ENCODE measurements around the gene GABPB2. TPM values are rescaled to one million over a fixed set of nuclear protein-coding genes. Genes with fewer than 3 reads are reported as not detected.

The GABPB2 gene
- total and polyA plus RNA-seq, 2 of the 13 experiments (the other 11 are each of a cell fraction or from before 2014, with no cell fraction given): 0.09 TPM; not detected in 1

- H3K9me3 ChIP-seq (ENCODE audit: low read length): no peaks in the 10 kb centered on the region
Measured at GRCh38 chr1:151043163-151043562, 27.4 kb upstream of the GABPB2 start.

GRCh38 chr1:151047591-151047924, 23.0 kb upstream of the GABPB2 start, which contains the start of gene C1orf56:
C1orf56 (plus strand) TSS chr1:151047751; CDS start chr1:151047848, 97 bp downstream.
- Histone ChIP-seq H3K9me3 (ENCODE audit: low read length) (no peaks in the 10 kb centered on the region), H3K36me3 (replicated peaks in 1 of 2; ENCODE audit: control insufficient read depth in 1 of 2, insufficient read depth in 2 of 2, low read length in 2 of 2) (0 out of 5 replicates have a peak, but pooled peaks cover 0 to 4% of the 10 kb centered on the region in 2 experiments), H3K9ac (ENCODE audit: insufficient read depth, low read depth, low read length) (peak within 1 kb of the TSS; percentile 70), H3K4me3 (replicated peaks in 1 of 3; ENCODE audit: insufficient read depth in 1 of 3, low read depth in 2 of 3, low read length in 3 of 3) (peak within 1 kb of the TSS; percentile 75 to 79 (median 77)), H3K27me3 (ENCODE audit: control insufficient read depth in 1 of 2, insufficient read depth in 2 of 2, low read length in 2 of 2) (no peaks in the 10 kb centered on the region), H3K27ac (ENCODE audit: extremely low read length, insufficient read depth, low read length) (peak within 1 kb of the TSS; percentile 59), H3K4me1 (ENCODE audit: insufficient read depth, low read length) (peaks cover 41% of the 10 kb centered on the region), H3K79me2 (ENCODE audit: insufficient read depth, low read length) (no peaks in the 10 kb centered on the region), H4K20me1 (ENCODE audit: insufficient read depth, low read length) (no peaks in the 10 kb centered on the region), H3K4me2 (ENCODE audit: low read depth, low read length) (peak within 1 kb of the TSS; percentile 91), H2AFZ (ENCODE audit: low read length) (peak within 1 kb of the TSS; percentile 89)
- WGBS (ENCODE audit: low lambda C conversion rate): 0% methylated on average over 3 of the region's 29 CpGs
- intact Hi-C loops (cut with micrococcal nuclease; ENCODE audit: unreplicated experiment): loop anchor here (5.0 kb wide), 1 partner anchor 40 kb away; the partner anchor contains the start of genes MINDY1 and PRUNE1
- no TSS peak for BruUV-seq (replicated peaks)
- peak; percentile 66 for FAIRE-seq
- peak; percentile 43 for DNase-seq (ENCODE audit: low spot score)
- in situ Hi-C loops (cut with HindIII; ENCODE audit: extremely low pct_ligation_motif_present, low pct_unique_long_range_greater_than_20kb): no loop called here
- peak; percentile 89 for ATAC-seq
- POLR2A ChIA-PET: interaction anchor here (1.1 to 4.1 kb wide), 6 partner anchors 11 to 234 kb away, joined by 3 to 23 read pairs (median 13); partner anchors contain the start of genes ANXA9, CDC42SE1, MINDY1 and MLLT11
- CTCF ChIA-PET (ENCODE audit: low intra/inter-chr PET ratio, low total read pairs): interaction anchor here (1.8 kb wide), 1 partner anchor 68 kb away, joined by 6 read pairs; no protein-coding TSS in a partner anchor
- TF ChIP-seq KDM5B (CRISPR knock-in tag; IDR thresholded peaks at IDR 0.05; ENCODE audit: borderline replicate concordance) (no peak), THAP8 (CRISPR knock-in tag; IDR thresholded peaks at IDR 0.05; ENCODE audit: borderline replicate concordance) (no peak), IKZF4 (CRISPR knock-in tag; IDR thresholded peaks at IDR 0.05; ENCODE audit: borderline replicate concordance, low read depth, not compliant biosample characterization) (no peak), NFIB (CRISPR knock-in tag; IDR thresholded peaks at IDR 0.05; ENCODE audit: borderline replicate concordance) (no peak), ZNF616 (CRISPR knock-in tag; IDR thresholded peaks at IDR 0.05; ENCODE audit: low read depth) (no peak), ZNF674 (CRISPR knock-in tag; IDR thresholded peaks at IDR 0.05; ENCODE audit: low read depth) (no peak), ZBTB14 (CRISPR knock-in tag; IDR thresholded peaks at IDR 0.05) (peak; percentile 29; the same call in 1 of the 2 replicates), DMAP1 (CRISPR knock-in tag; IDR thresholded peaks at IDR 0.05) (peak; percentile 31; the same call in 1 of the 2 replicates), ARNT (IDR thresholded peaks at IDR 0.05) (no peak), STAT6 (CRISPR knock-in tag; IDR thresholded peaks at IDR 0.05; ENCODE audit: borderline replicate concordance) (no peak), PLRG1 (conservative IDR thresholded peaks at IDR 0.05) (no peak), EZH2 (conservative IDR thresholded peaks at IDR 0.05; ENCODE audit: low read depth, low read length) (no peak), ZSCAN31 (CRISPR knock-in tag; IDR thresholded peaks at IDR 0.05; ENCODE audit: low read depth) (0 out of 2 replicates have a peak, but pooled peaks have one; percentile 20), ZNF510 (CRISPR knock-in tag; IDR thresholded peaks at IDR 0.05; ENCODE audit: low read depth) (no peak)

More at GRCh38 chr1:151043163-151043562, 27.4 kb upstream of the GABPB2 start:
- in situ Hi-C loops (cut with HindIII; ENCODE audit: extremely low pct_ligation_motif_present, low pct_unique_long_range_greater_than_20kb): no loop called here
- ChIA-PET CTCF (ENCODE audit: low intra/inter-chr PET ratio, low total read pairs) (no interaction called here), POLR2A (interaction anchor here (0.6 to 1.6 kb wide), 2 partner anchors 15 to 16 kb away, joined by 3 to 6 read pairs; partner anchors contain the start of gene CDC42SE1)
- Histone ChIP-seq H3K79me2 (ENCODE audit: insufficient read depth, low read length) (no peaks in the 10 kb centered on the region), H3K4me1 (ENCODE audit: insufficient read depth, low read length) (peaks cover 7% of the 10 kb centered on the region; the same call in 1 of the 2 replicates), H3K9ac (ENCODE audit: insufficient read depth, low read depth, low read length) (no peak overlapping the region), H3K27me3 (ENCODE audit: control insufficient read depth in 1 of 2, insufficient read depth in 2 of 2, low read length in 2 of 2) (no peaks in the 10 kb centered on the region), H3K27ac (ENCODE audit: extremely low read length, insufficient read depth, low read length) (no peak overlapping the region), H3K36me3 (replicated peaks in 1 of 2; ENCODE audit: control insufficient read depth in 1 of 2, insufficient read depth in 2 of 2, low read length in 2 of 2) (no peaks in the 10 kb centered on the region), H4K20me1 (ENCODE audit: insufficient read depth, low read length) (no peaks in the 10 kb centered on the region), H3K4me3 (replicated peaks in 1 of 3; ENCODE audit: insufficient read depth in 1 of 3, low read depth in 2 of 3, low read length in 3 of 3) (no peak overlapping the region), H2AFZ (ENCODE audit: low read length) (no peak overlapping the region), H3K4me2 (ENCODE audit: low read depth, low read length) (no peak overlapping the region)
- TF ChIP-seq ZNF550 (CRISPR knock-in tag; IDR thresholded peaks at IDR 0.05; ENCODE audit: borderline replicate concordance): no peak
- ATAC-seq (no peak), DNase-seq (ENCODE audit: low spot score) (no peak), FAIRE-seq (no peak)
- WGBS (ENCODE audit: low lambda C conversion rate): 79% methylated on average over 1 of the region's 1 CpG
- no TSS peak for BruUV-seq (replicated peaks)
- intact Hi-C loops (cut with micrococcal nuclease; ENCODE audit: unreplicated experiment): no loop called here
